A549 (cell line): ENCODE results near the gene KCNK17. TPM values are rescaled to one million over a fixed set of nuclear protein-coding genes. Genes with fewer than 3 reads are reported as not detected.

Source experiments
- ATAC-seq, 2 experiments: fragments of 200-7000 bp in 1 of 2; fragments of >200 bp in 1 of 2; cut with Nextera tagmentation in 1 of 2; cut with Tn5 transposase in 1 of 2; 3 replicates each; pipeline versions ENCODE4 v1.8.0 to v1.9.1; 2018 to 2020; ENCODE audit warnings: mild to moderate bottlenecking in 1 of 2, moderate library complexity in 1 of 2
- CTCF ChIA-PET: fragments of 300-600 bp; sonication (Branson Sonifier 250); formaldehyde crosslinking; extraction: SDS; loops from one replicate; lab custom pipeline; 2021; ENCODE audit warnings: antibody characterized with exemption, inconsistent platforms; lab: Yijun Ruan, JAX
- POLR2A ChIA-PET: fragments of 350-600 bp; formaldehyde crosslinking; extraction: SDS; loops from one replicate; lab custom pipeline; 2021; ENCODE audit warnings: antibody characterized with exemption, inconsistent platforms; lab: Yijun Ruan, JAX
- DNase-seq, 2 experiments: peaks; one replicate each; pipeline versions ENCODE4 v3.0.0 to v3.0.0-alpha.2; 2011 to 2016; ENCODE audit warnings: low read depth in 1 of 2, low spot score in 1 of 2
- FAIRE-seq: peaks from 2 replicates; lab custom pipeline; 2011; peaks lifted over from hg19 to GRCh38; lab: Jason Lieb, UNC
- H3K27ac ChIP-seq, 2 experiments: fragments of >200 bp; sonication (Bioruptor Twin); formaldehyde crosslinking; 3 replicates each; pipeline ENCODE4 v1.5.1; 2016 to 2017
- H3K4me1 ChIP-seq: fragments of >200 bp; sonication (Bioruptor Twin); formaldehyde crosslinking; 3 replicates; pipeline ENCODE4 v1.6.1; 2016
- H3K4me2 ChIP-seq: fragments of >200 bp; sonication (Bioruptor Twin); formaldehyde crosslinking; 3 replicates; pipeline ENCODE4 v1.6.1; 2016
- H3K4me3 ChIP-seq: fragments of >200 bp; sonication (Bioruptor Twin); formaldehyde crosslinking; 3 replicates; pipeline ENCODE4 v1.5.1; 2016
- H3K9me3 ChIP-seq: fragments of >200 bp; sonication (Bioruptor Twin); formaldehyde crosslinking; 3 replicates; pipeline ENCODE4 v1.6.1; 2016
- ATOH8 ChIP-seq: fragments of 250-450 bp; sonication (Bioruptor Pico); IDR thresholded peaks from 2 replicates; pipeline ENCODE4 v1.5.0; 2020; ENCODE audit warnings: low read depth, mild to moderate bottlenecking, moderate library complexity
- CHD2 ChIP-seq: fragments of 150-350 bp; IDR thresholded peaks from 2 replicates; pipeline ENCODE4 v1.6.1; 2014; ENCODE audit warnings: low read length; ENCODE audit not compliant: partially characterized antibody
- EHF ChIP-seq: fragments of 250-450 bp; sonication (Bioruptor Pico); IDR thresholded peaks from 2 replicates; pipeline ENCODE4 v1.5.0; 2020; ENCODE audit warnings: mild to moderate bottlenecking
- EHMT2 ChIP-seq: fragments of 200-600 bp; sonication (generic); IDR thresholded peaks from 2 replicates; pipeline ENCODE4 v1.6.1; 2016; ENCODE audit warnings: antibody characterized with exemption, low read depth, mild to moderate bottlenecking, moderate library complexity
- FOXS1 ChIP-seq: fragments of 250-450 bp; sonication (Bioruptor Pico); IDR thresholded peaks from 2 replicates; pipeline ENCODE4 v1.5.0; 2020; ENCODE audit warnings: mild to moderate bottlenecking, moderate library complexity
- GATA3 ChIP-seq: IDR thresholded peaks from 2 replicates; pipeline ENCODE4 v1.6.1; 2012; ENCODE audit warnings: borderline replicate concordance
- HMGXB4 ChIP-seq: fragments of 250-450 bp; sonication (Bioruptor Pico); IDR thresholded peaks from 2 replicates; pipeline ENCODE4 v1.5.0; 2021; ENCODE audit warnings: mild to moderate bottlenecking, moderate library complexity, borderline replicate concordance
- MYC ChIP-seq: IDR thresholded peaks from 2 replicates; pipeline ENCODE4 v1.6.1; 2012; ENCODE audit warnings: mild to moderate bottlenecking, inconsistent platforms, low read length, improper control_type of control experiment, borderline replicate concordance
- POLR2A ChIP-seq: IDR thresholded peaks from 2 replicates; pipeline ENCODE4 v1.6.1; 2012; ENCODE audit warnings: mild to moderate bottlenecking, low read length
- POLR2AphosphoS2 ChIP-seq: conservative IDR thresholded peaks from 2 replicates; pipeline ENCODE4 v1.6.1; 2012; ENCODE audit warnings: low read length, improper control_type of control experiment, inconsistent platforms
- RAD21 ChIP-seq, 2 experiments: fragments of >200 bp in 1 of 2; sonication (Bioruptor Twin) in 1 of 2; formaldehyde crosslinking in 1 of 2; IDR thresholded peaks in 1 of 2; conservative IDR thresholded peaks in 1 of 2; 2 replicates in 1 of 2; 3 replicates in 1 of 2; pipeline ENCODE4 v1.6.1; 2012 to 2018; ENCODE audit warnings: inconsistent platforms in 1 of 2
- REST ChIP-seq: fragments of 200-600 bp; sonication (generic); IDR thresholded peaks from 2 replicates; pipeline ENCODE4 v1.6.1; 2016; ENCODE audit warnings: antibody characterized with exemption, mild to moderate bottlenecking, moderate library complexity
- WGBS: methylation state at CpG from one replicate; pipeline ENCODE4 v1.1.6; 2017; ENCODE audit errors: missing lambda C conversion rate; 5-methylcytosine and 5-hydroxymethylcytosine counted together
- polyA plus RNA-seq, 4 experiments: library from polyadenylated mRNA; depleted of rRNA in 3 of 4; stranded (reverse); fragments of >200 nt; fragmentation: RNase III in 1 of 4; extraction: RNeasy Plus Mini Kit Qiagen cat#74134 plus additional on column Dnase treatment in 1 of 4; gene quantifications; 2 replicates in 3 of 4; 3 replicates in 1 of 4; pipeline ENCODE4 v1.2.3, GENCODE V29; 2011 to 2017
- TF ChIP-seq, protein P1 (sequence below): fragments of >200 bp; sonication (Bioruptor Twin); formaldehyde crosslinking; IDR thresholded peaks from 3 replicates; pipeline ENCODE4 v1.5.1; 2016
- TF ChIP-seq, protein P2 (sequence below): IDR thresholded peaks from 2 replicates; pipeline ENCODE4 v1.6.1; 2012

KCNK17 gene
- polyA plus RNA-seq, 2 of the 4 experiments (the other 2 are of a cell fraction): not detected

DNA sequence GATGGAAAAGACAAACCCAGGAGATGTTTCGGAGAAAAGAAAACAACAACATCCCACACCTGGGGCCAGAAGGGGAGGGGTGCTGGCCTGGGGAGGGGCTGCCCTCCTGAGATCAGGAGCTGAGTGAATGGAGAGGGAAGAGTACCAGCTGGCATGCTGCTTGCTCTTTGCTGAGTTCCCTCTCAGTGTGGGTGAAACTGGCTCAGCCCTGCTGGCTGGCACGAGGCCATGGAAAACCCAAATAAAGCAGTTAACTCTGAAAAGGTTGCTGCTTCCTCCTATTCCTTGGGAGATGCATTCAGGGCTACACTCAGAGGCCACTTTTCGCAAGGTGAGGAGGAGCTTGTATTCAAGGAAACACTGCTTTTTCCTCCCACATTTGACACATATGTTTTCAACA lies 16.3 kb upstream of the KCNK17 start:
- WGBS: 55% methylated on average over 1 of the region's 3 CpGs
- TF ChIP-seq REST (no peak), RAD21 (conservative IDR thresholded peaks at IDR 0.05 in 1 of 2, IDR thresholded peaks at IDR 0.05 in 1 of 2) (no peak), ATOH8 (CRISPR knock-in tag) (no peak), POLR2AphosphoS2 (no peak), FOXS1 (no peak), HMGXB4 (CRISPR knock-in tag) (no peak), GATA3 (no peak), EHF (CRISPR knock-in tag) (no peak)
- TF ChIP-seq, protein P1, sequence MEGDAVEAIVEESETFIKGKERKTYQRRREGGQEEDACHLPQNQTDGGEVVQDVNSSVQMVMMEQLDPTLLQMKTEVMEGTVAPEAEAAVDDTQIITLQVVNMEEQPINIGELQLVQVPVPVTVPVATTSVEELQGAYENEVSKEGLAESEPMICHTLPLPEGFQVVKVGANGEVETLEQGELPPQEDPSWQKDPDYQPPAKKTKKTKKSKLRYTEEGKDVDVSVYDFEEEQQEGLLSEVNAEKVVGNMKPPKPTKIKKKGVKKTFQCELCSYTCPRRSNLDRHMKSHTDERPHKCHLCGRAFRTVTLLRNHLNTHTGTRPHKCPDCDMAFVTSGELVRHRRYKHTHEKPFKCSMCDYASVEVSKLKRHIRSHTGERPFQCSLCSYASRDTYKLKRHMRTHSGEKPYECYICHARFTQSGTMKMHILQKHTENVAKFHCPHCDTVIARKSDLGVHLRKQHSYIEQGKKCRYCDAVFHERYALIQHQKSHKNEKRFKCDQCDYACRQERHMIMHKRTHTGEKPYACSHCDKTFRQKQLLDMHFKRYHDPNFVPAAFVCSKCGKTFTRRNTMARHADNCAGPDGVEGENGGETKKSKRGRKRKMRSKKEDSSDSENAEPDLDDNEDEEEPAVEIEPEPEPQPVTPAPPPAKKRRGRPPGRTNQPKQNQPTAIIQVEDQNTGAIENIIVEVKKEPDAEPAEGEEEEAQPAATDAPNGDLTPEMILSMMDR: no peak
- TF ChIP-seq, protein P2, sequence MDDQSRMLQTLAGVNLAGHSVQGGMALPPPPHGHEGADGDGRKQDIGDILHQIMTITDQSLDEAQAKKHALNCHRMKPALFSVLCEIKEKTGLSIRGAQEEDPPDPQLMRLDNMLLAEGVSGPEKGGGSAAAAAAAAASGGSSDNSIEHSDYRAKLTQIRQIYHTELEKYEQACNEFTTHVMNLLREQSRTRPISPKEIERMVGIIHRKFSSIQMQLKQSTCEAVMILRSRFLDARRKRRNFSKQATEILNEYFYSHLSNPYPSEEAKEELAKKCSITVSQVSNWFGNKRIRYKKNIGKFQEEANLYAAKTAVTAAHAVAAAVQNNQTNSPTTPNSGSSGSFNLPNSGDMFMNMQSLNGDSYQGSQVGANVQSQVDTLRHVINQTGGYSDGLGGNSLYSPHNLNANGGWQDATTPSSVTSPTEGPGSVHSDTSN: no peak
- ChIA-PET CTCF (interaction anchor here (0.9 kb wide), 1 partner anchor 16 kb away, joined by 6 read pairs; the partner anchor contains the start of gene KCNK17), POLR2A (no interaction called here)
- ATAC-seq: no peak
- no peaks in the 10 kb centered on the region for H3K4me1 ChIP-seq
- FAIRE-seq: no peak
- H3K9me3 ChIP-seq: no peaks in the 10 kb centered on the region
- H3K4me3 ChIP-seq: no peak overlapping the region
- no peak overlapping the region for H3K27ac ChIP-seq
- no peak overlapping the region for H3K4me2 ChIP-seq
- DNase-seq: no peak

- ATAC-seq (no peak), DNase-seq (no peak), FAIRE-seq (no peak)
- Histone ChIP-seq H3K4me1 (no peaks in the 10 kb centered on the region), H3K4me2 (no peak overlapping the region), H3K4me3 (no peak overlapping the region), H3K9me3 (no peaks in the 10 kb centered on the region), H3K27ac (no peak overlapping the region)
- TF ChIP-seq CHD2 (no peak), MYC (no peak), EHMT2 (no peak), POLR2AphosphoS2 (no peak), POLR2A (no peak), HMGXB4 (CRISPR knock-in tag) (no peak)
- POLR2A ChIA-PET: no interaction called here
- 6% methylated on average over 3 of the region's 3 CpGs for WGBS
- CTCF ChIA-PET: interaction anchor here (0.8 kb wide), 1 partner anchor 21 kb away, joined by 3 read pairs; no protein-coding TSS in a partner anchor
Observed at GRCh38 chr6:39330057-39330456, 15.8 kb upstream of the KCNK17 start.
